ENCODE results near the gene WFIKKN1.

Gene WFIKKN1

GRCh38 chr16:657487-657886, 26.7 kb downstream of the WFIKKN1 start:
- no peak for DNase-seq (ENCODE audit: low read depth)

- DNase-seq (ENCODE audit: low read depth): no peak
Measured at GRCh38 chr16:658679-659571, 28.1 kb downstream of the WFIKKN1 start.

- DNase-seq (ENCODE audit: low read depth): no peak
Measured at GRCh38 chr16:659618-660017, 28.8 kb downstream of the WFIKKN1 start.

GRCh38 chr16:660132-660458, 29.3 kb downstream of the WFIKKN1 start:
- DNase-seq (ENCODE audit: low read depth): no peak

- no peak for DNase-seq (ENCODE audit: low read depth)
Measured at GRCh38 chr16:660459-661183, 29.8 kb downstream of the WFIKKN1 start.

GRCh38 chr16:661184-661821, 30.5 kb downstream of the WFIKKN1 start:
- DNase-seq (ENCODE audit: low read depth): no peak

GRCh38 chr16:662095-662494, 31.3 kb downstream of the WFIKKN1 start:
- DNase-seq (ENCODE audit: low read depth): no peak

GRCh38 chr16:662597-662996, 31.8 kb downstream of the WFIKKN1 start:
- DNase-seq (ENCODE audit: low read depth): no peak

GRCh38 chr16:666572-666971, 35.8 kb downstream of the WFIKKN1 start:
- no peak for DNase-seq (ENCODE audit: low read depth)

GRCh38 chr16:667113-667779, 36.5 kb downstream of the WFIKKN1 start:
- no peak for DNase-seq (ENCODE audit: low read depth)

GRCh38 chr16:667780-668518, 37.2 kb downstream of the WFIKKN1 start, which contains the start of gene RHOT2:
Gene RHOT2 (plus strand): TSS chr16:668132. CDS start chr16:668200, 68 bp downstream.
- no peak for DNase-seq (ENCODE audit: low read depth)

- no peak for DNase-seq (ENCODE audit: low read depth)
Measured at GRCh38 chr16:668519-669171, 37.9 kb downstream of the WFIKKN1 start.

GRCh38 chr16:669666-670065, 38.9 kb downstream of the WFIKKN1 start:
- DNase-seq (ENCODE audit: low read depth): no peak

- DNase-seq (ENCODE audit: low read depth): no peak
Measured at GRCh38 chr16:670485-671352, 39.9 kb downstream of the WFIKKN1 start.

GRCh38 chr16:671353-672131, 40.8 kb downstream of the WFIKKN1 start:
- no peak for DNase-seq (ENCODE audit: low read depth)

GRCh38 chr16:672371-672770, 41.6 kb downstream of the WFIKKN1 start:
- no peak for DNase-seq (ENCODE audit: low read depth)

GRCh38 chr16:672851-673250, 42.1 kb downstream of the WFIKKN1 start:
- DNase-seq (ENCODE audit: low read depth): no peak

- no peak for DNase-seq (ENCODE audit: low read depth)
Measured at GRCh38 chr16:673399-673991, 42.7 kb downstream of the WFIKKN1 start.
